Thoracic aorta (tissue), 2 donors: ENCODE results near the gene EFCAB8. TPM values are rescaled to one million over a fixed set of nuclear protein-coding genes. Genes with fewer than 3 reads are reported as not detected.

Experiments
- ATAC-seq: fragments of 150-250 bp; one replicate; pipeline ENCODE4 v1.8.0; 2017; ENCODE audit warnings: low read depth; ENCODE audit not compliant: insufficient number of reproducible peaks, low FRiP score
- DNase-seq: peaks from one replicate; pipeline ENCODE4 v3.0.0-alpha.2; 2020; ENCODE audit warnings: low spot score
- H3K27ac ChIP-seq, 2 donors: fragments of 200-600 bp; sonication (generic); 1 replicate in 1 of 2; 2 replicates in 1 of 2; pipeline ENCODE4 v1.5.1; 2016; ENCODE audit warnings: mild to moderate bottlenecking in 2 of 2, moderate library complexity in 2 of 2
- H3K27me3 ChIP-seq: fragments of 200-600 bp; sonication (generic); replicated peaks from 2 replicates; pipeline ENCODE4 v1.6.0; 2016; ENCODE audit warnings: mild to moderate bottlenecking; ENCODE audit not compliant: insufficient read depth
- H3K36me3 ChIP-seq: fragments of 200-600 bp; sonication (generic); one replicate; pipeline ENCODE4 v1.5.1; 2016
- H3K4me1 ChIP-seq, 2 donors: fragments of 200-600 bp; sonication (generic); 1 replicate in 1 of 2; 2 replicates in 1 of 2; pipeline versions ENCODE4 v1.5.1 to v1.6.0; 2016; ENCODE audit warnings: low read depth in 2 of 2, mild to moderate bottlenecking in 1 of 2; ENCODE audit not compliant: control insufficient read depth in 1 of 2
- H3K4me3 ChIP-seq: fragments of 200-600 bp; sonication (generic); 2 replicates; pipeline ENCODE4 v1.5.1; 2016; ENCODE audit warnings: mild to moderate bottlenecking
- H3K9me3 ChIP-seq: fragments of 200-600 bp; sonication (generic); 2 replicates; pipeline ENCODE4 v1.5.1; 2016
- CTCF ChIP-seq: fragments of 200-600 bp; sonication (generic); IDR thresholded peaks from one replicate; pipeline ENCODE4 v1.5.1; 2019; ENCODE audit warnings: antibody characterized with exemption
- total RNA-seq, 2 donors: library from RNA; depleted of rRNA; stranded (reverse); fragments of >200 nt; gene quantifications; one replicate each; pipeline versions ENCODE4 v1.1.0 to v1.2.3, GENCODE V29; 2016

EFCAB8 gene
- total RNA-seq, 2 donors from 2014 or later = 1.5 to 2.9 TPM

GRCh38 chr20:32909896-32910571, 51.3 kb downstream of the EFCAB8 start:
- ATAC-seq = no peak
- Histone ChIP-seq H3K4me3 (no peak overlapping the region), H3K9me3 (no peaks in the 10 kb centered on the region), H3K27ac (no peak overlapping the region), H3K36me3 (no peaks in the 10 kb centered on the region), H3K27me3 (no peaks in the 10 kb centered on the region), H3K4me1 (no peaks in the 10 kb centered on the region)
- DNase-seq = no peak
- no peak for TF ChIP-seq CTCF

GRCh38 chr20:32911355-32911754, 52.6 kb downstream of the EFCAB8 start:
- ATAC-seq = no peak
- H3K27ac ChIP-seq = no peak overlapping the region
- no peak for TF ChIP-seq CTCF
- no peaks in the 10 kb centered on the region for H3K27me3 ChIP-seq
- no peaks in the 10 kb centered on the region for H3K4me1 ChIP-seq
- peaks cover 9% of the 10 kb centered on the region for H3K9me3 ChIP-seq
- H3K36me3 ChIP-seq = no peaks in the 10 kb centered on the region
- H3K4me3 ChIP-seq = no peak overlapping the region
- DNase-seq = no peak

GRCh38 chr20:32912688-32913087, 54.0 kb downstream of the EFCAB8 start:
- Histone ChIP-seq H3K36me3 (no peaks in the 10 kb centered on the region), H3K27ac (no peak overlapping the region), H3K27me3 (no peaks in the 10 kb centered on the region), H3K4me1 (no peaks in the 10 kb centered on the region), H3K9me3 (peaks cover 10% of the 10 kb centered on the region), H3K4me3 (no peak overlapping the region)
- no peak for TF ChIP-seq CTCF
- no peak for ATAC-seq
- no peak for DNase-seq

- H3K4me3 ChIP-seq = no peak overlapping the region
- DNase-seq (no peak), ATAC-seq (no peak)
- H3K27me3 ChIP-seq = no peaks in the 10 kb centered on the region
- no peaks in the 10 kb centered on the region for H3K36me3 ChIP-seq
- H3K9me3 ChIP-seq = peaks cover 10% of the 10 kb centered on the region
- no peak for TF ChIP-seq CTCF
- H3K27ac ChIP-seq = no peak overlapping the region
- H3K4me1 ChIP-seq = no peaks in the 10 kb centered on the region
Measured at GRCh38 chr20:32914031-32914430, 55.3 kb downstream of the EFCAB8 start.

- ATAC-seq (no peak), DNase-seq (no peak)
- no peaks in the 10 kb centered on the region for H3K36me3 ChIP-seq
- H3K4me1 ChIP-seq = no peaks in the 10 kb centered on the region
- no peak overlapping the region for H3K27ac ChIP-seq
- peaks cover 10% of the 10 kb centered on the region for H3K9me3 ChIP-seq
- no peak overlapping the region for H3K4me3 ChIP-seq
- TF ChIP-seq CTCF = no peak
- no peaks in the 10 kb centered on the region for H3K27me3 ChIP-seq
Measured at GRCh38 chr20:32917191-32917950, 58.6 kb downstream of the EFCAB8 start.
